Activated T-cell treated with anti-CD3 and anti-CD28 coated beads for 1 hour (primary cell): Measurements from ENCODE around the gene CLEC5A.
"Not testable (repeated sequence)": the region's sequence is repeated elsewhere in the genome, so short reads cannot be mapped to it uniquely, and the experiment has no call there.

Experiments used
- DNase-seq: peaks from one replicate; pipeline ENCODE4 v3.0.0-alpha.2; 2020; ENCODE audit warnings: low read depth

The CLEC5A gene

DNA sequence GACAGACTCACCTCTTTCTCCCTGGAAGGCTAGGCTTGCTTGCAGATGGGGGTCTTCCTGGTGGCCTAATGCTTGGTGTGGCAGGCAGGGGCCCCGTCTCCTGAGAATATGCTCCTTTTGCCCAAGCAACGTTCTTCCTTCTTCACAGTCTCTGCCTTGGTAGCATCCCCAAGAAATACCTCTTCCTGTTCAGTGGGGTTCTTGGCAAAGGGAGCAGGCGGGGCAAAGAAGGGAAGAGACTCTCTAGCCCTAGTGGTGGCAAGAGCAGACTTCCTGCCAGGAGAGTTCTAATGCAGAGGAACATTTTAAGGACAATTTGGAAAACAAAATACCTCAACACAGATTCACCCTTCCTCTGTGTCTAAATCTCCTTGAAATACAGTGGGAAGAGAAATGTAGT lies at the start of gene CLEC5A:
TSS of gene CLEC5A (minus strand) at position 179 of the 400 bp plus-strand sequence. CDS start 682 bp downstream, outside the sequence.
- no peak for DNase-seq

DNA sequence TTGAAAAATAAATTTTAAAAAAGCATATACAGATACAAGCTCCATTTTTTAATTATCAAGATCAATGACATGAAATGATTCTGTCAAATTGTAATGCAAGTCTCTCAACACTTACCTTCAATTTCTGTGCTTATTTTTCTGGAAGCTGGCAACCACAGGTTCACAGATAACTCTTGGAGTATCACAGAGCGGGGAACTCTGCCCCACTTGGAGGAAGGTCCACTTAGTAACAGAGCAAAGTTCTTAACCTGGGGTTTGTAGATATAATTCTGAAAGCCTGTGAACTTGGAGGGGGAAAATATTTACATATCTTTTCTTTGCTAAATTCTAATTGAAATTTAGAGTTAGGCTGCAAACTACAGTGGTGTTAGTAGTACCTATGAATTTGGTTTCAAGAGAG lies 46.6 kb upstream of the CLEC5A start:
- no peak for DNase-seq

DNA sequence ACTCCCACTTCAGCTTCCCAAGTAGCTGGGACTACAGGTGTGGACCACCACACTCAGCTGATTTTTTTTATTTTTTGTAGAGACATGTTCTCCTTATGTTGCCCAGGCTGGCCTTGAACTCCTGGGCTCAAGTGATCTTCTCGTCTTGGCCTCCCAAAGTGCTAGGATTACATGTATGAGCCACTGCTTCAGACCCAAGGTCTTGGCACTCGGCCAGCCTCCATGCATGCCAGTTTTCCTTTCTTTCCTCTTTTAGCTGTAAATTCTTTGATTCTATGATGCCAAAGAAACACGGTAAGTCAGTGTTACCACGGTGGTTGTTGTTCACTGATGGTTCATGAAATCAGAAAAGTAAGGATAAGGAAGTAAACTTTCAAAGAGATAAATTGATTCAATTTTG lies 45.9 kb upstream of the CLEC5A start:
- no peak for DNase-seq

DNA sequence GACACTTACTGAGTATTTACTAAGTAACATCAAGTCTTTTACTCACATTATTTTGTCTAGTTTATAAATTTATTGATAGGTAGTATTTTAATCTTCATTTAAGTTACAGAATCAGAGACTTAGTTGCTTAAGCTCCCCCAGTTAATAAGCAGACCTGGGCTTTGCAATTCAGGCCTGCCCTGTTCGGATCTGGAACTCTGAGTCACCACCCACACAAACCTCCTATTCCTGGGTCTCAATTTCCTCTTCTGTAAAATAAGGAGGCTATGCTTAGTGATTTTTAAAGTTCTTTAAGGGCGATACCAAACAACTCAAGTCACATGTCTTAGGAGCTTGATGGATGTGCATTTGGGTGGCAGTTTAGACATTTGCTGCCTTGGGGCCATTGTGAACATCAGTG lies 45.4 kb upstream of the CLEC5A start:
- no peak for DNase-seq

DNA sequence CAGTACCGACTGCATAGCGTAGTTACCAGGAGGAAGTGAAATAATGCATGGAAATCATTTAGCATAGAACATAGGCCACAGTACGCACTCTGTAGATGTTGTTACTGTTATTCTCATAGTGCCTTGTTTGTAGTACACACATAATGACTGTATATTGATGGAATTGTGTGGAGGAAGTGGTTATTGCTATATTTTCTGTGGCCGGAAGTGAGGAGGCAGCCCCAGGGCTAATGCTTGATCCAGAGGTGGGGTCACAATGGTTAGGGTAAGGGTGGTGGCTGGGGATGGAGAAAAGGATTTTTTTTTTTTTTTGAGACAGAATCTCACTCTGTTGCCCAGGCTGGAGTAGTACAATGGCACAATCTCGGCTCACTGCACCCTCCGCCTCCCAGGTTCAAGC lies 44.4 kb upstream of the CLEC5A start:
- no peak for DNase-seq

DNA sequence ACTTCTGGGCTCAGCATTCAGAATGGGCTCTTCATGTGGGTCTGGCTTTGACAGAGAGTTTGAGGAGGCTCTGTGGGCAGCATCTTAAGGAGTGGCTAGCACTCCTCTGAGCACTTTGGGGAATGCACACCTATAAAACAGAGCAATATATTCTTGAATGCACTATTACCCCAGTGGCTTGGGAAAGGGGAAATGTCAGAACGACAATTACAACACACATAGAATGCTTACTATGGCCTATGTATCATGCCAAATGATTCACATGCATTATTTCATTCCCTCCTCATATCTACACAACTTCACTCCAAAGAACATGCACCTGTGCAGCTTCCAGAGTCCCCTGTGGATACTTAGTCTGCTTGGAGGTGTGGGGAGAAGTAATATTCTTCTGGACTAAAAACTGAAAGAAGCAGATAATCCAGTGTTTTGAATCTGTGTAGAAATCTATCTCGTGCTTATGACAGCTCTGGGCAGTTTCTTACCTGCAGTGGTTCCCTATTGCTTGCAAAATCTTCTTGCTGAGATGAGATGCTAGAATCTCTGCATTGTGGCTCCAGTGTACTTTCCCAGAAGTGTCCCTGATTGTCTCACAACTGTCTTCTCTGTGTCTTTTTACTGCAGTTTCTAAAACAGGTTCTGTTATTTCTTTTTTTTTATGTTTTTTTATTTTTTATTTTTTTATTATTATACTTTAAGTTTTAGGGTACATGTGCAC lies 43.4 kb upstream of the CLEC5A start:
- DNase-seq: no peak

DNA sequence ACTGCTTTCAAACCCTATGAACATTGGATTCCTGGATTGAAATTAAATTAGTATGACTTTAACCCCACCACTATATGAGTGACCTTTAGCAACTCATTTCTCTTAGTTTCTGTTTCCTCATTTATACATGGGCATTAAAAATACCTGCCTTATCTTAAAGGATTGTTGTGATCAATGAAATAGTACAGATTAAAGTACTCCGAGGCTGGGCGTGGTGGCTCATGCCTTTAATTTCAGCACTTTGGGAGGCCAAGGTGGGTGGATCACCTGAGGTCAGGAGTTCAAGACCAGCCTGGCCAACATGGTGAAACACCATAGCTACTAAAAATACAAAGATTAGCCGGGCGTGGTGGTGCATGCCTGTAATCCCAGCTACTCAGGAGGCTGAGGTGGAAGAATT lies 41.0 kb upstream of the CLEC5A start:
- not testable (repeated sequence) for DNase-seq

DNA sequence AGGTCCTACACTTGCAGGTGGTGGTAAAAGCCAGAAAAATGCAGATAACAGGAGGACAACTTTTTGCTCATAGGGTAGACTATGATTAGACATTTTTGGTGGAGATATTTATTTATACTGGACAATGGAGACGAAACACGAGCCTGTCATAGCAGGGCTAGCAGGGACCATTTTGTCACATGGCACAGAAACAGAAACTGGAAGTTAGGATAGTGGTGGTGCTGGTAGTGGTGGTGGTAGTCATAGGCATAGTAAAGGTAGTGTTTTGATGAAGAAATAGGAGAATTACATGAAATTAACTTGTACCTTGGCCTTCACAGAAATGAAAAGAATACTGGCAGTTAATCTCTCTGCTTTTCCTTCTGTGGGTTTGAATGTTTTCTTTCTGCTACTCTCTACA lies 40.1 kb upstream of the CLEC5A start:
- DNase-seq: no peak

DNA sequence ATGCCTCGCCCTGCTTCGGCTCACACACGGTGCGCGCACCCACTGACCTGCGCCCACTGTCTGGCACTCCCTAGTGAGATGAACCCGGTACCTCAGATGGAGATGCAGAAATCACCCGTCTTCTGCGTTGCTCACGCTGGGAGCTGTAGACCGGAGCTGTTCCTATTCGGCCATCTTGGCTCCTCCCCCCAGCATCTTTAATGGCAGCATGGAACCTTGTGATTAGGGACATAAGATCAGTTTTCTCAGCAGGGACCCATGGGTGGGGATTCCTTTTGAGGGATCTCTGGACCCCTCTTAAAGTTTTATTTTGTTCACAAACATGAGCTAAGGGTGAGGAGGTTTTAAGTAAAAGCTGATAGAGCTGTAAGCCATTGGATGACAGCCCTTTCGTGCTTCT lies 39.2 kb upstream of the CLEC5A start:
- DNase-seq: not testable (repeated sequence)

DNA sequence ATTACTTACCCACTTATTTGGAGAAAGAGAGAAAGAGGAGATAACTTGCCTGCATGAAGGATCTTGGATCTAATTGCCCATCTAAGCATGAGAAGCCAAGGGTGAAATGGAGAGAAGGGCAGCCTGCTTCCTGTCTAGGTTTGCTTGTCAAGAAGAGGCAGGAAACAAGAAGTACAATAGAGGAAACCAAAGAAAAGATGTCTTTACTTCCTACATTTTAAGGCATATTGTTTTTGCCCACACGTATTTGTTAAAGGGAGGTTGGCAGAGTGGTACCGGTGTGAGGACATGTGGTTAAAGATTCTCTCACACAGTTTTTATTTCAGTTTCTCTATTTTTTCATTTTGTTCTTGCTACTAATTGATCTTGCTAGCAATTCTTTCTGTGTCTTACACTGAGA lies 32.8 kb upstream of the CLEC5A start:
- DNase-seq: no peak

DNA sequence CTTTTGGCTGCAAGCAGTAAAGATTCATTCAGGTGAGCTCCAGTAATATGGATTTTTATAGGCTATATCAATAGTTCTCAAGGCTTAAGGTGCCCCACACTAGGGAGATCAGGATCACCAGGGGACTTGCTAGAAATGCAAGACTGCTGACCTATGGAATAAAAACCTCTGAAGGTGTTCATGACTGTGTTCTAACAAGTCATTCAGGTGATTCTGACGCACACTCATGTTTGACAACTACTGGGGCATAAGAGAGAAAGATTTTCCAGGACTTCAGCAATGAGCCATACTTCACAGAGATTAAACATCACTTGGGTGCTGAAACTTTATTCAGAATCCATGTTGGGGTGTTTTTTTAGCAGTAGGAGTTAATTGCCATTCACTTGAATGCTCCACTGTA lies 31.6 kb upstream of the CLEC5A start:
- DNase-seq: no peak

DNA sequence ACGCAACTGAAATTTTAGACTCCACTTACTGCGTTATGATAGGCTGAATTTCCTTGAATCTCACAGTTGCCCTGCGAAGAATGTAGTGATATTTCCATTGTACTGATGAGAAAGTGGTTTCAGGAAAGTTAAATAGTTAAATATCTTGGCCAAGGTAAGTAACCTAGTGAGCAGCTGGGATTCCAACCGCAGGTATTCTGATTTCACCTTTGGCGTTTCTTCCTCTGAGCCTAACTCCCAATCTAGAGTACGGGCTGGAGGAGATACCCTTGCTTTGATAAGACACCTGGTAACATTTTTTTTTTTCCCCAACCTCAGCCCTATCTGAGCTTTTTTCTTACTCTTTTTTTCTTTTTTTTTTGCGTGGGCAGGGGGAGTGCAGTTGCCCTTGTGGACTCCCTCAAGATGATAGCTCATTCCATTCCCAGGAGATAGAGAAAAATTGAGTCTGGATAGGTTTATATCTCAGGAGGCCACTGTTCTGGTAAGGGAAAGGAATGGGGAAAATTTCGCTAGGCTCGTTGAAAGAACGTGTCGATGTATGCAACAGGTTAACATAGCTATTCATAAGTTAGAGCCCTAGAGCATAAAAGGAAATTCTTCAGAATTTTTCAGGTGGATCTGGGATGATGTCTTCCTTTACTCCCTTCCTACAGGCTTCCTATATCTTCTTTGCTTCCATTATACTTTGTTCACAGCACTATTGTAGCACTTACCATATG lies 29.9 kb upstream of the CLEC5A start:
- DNase-seq: no peak

DNA sequence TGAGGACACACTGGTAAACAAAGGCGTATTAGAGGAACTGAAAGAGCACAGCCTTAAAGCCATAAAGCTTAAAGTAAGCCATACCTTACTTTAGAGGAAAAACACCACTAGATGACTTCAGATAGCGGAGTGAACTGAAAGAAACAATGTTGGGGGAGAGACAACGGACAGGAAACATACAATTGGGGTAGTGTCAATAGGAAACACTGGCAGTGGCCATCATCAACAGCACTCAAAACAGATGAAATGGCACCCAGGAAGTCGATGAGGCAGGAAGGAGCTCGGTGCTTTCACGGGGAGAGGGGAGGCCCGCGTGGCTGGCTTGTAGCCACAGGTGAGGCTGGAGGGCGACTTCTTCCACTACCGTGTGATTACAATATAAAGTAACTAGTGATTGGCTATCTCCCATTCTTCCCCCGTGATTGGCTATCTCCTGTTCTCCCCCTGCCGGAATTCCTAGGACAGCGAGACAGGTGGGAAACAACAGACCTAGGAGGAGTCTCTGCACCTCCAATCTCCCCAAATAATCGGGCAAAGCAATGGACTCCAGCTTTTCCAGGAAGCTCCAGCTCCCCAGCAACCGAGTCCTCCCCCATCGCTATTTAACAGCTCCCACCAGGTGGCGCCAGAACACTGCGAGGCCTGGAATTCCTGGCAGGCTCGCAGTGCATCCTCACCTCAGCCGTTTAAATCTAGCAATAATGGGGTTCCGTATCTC lies 29.2 kb upstream of the CLEC5A start:
- DNase-seq: peak; percentile 57

DNA sequence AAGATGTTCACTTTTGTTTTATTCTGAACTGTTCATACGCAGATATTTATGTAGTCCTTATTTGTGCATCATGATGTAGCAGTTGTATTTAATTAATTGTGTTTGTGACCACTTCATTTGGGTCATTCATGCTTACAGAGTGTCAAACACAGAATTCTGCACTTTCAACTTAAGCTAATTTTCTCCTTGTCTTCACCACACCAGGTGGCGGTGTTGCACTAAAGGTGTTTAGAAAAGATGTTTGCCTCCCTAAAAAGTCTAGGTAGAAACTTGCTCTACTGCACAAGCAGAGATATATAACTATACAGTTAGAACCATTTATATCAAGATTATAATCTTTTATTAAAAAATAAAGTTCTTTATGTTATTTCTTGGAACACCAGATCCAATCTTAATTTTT lies 28.1 kb upstream of the CLEC5A start:
- DNase-seq: no peak

DNA sequence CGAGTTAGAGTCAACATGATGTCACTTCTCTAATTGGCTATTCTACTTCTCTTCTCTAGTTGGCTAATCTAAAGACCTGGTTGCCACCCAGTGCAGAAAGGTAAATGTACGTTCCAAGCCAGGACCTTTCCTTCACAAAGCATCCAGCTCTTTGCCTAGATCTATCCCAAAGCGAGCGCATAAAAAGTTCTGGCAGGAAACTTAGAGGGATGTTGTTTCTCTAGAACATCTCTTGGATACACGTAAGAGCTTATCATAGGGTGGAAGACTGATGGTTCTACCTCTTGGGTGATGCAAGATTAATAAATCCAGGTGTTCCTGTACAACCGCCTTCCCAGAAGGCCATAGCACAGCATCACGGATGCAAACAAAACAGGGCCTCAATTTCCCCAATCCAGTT lies 26.9 kb upstream of the CLEC5A start, which contains the start of gene TAS2R38:
TSS of gene TAS2R38 (minus strand) at position 101 of the 400 bp plus-strand sequence. CDS start at position 17, 84 bp downstream.
- DNase-seq: no peak

DNA sequence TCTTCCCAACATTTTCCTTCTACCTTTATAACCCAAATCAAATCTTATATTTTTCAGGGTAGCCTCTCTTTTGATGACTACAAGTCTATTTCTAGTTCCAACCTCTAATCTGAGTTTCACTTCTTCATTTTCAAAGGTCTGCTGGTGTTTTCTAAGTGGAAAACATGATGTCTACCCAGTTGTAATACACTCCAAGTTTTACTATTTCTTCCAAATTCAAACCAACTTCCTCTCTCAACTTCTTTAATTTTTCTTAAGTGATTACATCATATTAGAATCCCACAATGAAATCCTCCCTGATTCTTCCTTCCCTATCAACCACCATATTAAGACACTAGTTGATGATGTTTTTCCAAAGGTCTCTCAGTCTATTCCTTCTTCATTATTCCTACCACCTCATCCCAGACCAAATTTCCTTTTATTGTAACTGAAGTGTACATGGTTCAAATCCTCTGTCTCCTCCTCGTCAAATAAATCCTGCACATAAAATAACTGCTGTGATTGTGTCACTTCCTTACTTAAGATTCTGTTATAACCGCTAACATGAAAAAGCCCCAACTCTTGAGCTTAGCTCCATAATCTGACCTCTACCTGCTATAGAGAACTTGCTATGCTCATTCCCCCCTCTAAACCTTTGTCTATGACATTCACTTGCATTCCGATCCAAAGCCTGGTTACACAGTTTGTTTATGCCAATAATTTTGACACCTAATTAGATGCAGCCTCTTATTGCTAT lies 14.1 kb upstream of the CLEC5A start:
- DNase-seq: no peak

DNA sequence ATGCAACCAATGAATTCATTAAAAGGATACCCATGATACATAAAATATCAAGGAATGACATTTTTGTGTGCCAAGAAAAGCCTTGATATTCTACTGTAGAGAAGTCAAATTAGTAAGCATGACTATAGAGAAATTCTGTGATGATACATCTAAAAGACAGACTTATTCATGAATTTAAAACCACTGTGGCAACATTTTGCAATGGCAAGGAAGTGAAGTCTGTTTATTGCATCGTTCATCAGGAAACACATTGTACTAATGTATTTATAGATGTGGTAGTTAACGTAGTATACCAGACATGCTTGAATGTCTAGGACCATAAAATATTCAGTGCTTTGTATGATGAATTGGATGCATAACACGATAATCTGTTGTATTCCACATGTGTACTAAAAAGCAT lies 9.3 kb upstream of the CLEC5A start:
- no peak for DNase-seq

DNA sequence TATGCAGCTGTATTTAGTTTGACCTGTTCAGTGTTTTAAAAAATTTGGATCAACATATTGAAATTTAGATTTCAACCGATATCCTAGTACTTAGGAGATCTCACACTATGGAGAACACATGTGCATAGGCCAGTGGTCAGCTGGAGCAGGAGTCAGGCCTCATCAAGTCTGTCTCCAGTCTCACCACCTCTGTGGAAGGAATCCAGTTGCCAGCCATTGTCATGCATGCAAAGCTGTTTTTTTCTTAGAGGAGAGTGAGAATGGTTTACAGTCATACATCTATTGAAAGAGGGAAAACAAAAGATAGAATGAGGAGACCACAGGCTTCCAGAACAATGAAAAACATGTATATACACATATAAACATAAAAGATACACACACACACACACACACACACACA lies 7.6 kb upstream of the CLEC5A start:
- no peak for DNase-seq

DNA sequence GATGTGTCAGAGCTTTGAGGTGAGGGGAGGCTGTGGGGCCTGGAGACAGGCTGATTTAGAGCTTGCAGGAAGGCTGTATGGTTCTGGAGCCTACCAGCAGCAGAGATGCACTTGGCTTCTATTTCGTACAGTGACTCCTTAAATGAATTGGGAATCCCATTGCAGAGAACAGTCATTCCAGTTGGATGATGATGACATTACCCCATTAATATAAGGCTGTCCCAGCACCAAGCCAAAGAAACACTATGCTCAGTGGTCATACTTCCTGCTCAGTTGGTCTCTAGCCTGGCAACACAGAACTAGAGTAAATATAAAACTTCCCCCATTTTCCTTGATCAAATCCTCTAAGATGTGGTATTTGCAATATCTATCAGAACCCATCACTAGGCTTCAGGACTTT lies 5.7 kb upstream of the CLEC5A start:
- no peak for DNase-seq

DNA sequence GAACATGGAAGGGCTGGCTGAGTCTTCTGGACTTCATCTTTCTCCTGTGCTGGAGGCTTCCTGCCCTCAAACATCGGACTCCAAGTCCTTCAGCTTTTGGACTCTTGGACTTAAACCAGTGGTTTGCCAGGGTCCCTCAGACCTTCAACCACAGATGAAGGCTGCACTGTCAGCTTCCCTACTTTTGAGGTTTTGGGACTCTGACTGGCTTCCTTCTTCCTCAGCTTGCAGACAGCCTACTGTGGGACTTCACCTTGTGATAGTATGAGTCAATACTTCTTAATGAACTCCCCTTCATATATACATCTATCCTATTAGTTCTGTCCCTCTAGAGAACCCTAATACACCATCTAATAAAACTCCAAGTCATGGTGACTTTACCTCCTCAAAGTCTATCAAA lies 4.0 kb upstream of the CLEC5A start:
- no peak for DNase-seq

DNA sequence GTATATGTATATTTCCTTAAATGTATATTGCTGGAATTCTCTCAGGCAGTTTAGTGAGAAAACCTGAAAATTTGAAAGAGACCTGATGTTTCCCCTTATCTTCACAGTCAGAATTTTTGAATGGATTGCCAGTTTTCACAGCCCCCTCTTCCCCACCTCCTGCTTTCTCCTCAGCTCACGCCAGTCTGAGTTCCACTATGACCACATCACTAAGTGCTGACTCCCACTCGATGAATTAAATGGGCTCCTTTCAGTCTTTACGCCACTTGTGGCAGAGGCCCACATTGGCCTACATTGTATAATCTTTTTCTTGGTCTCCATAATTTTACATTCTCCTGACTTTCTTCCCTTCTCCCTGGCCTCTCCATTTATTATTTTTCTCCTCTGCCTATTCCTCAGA lies 3.1 kb upstream of the CLEC5A start:
- no peak for DNase-seq

DNA sequence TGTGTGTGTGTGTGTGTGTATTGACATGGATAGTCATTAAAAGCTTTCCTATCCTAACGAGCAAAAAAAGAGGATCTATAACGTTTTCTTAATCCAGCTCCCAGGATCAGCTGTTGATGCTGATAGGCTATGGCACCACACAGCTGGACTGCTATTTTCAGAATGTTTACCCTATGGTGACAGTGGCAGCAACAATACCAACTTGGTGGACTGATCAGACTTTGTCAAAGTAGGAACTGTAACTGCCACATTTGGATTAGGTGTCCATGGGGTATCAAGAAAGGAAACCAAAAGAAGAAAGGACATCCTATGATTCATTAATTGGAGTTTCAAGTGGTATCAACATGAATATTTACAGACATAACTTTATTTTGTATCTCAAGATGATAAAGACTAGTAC lies 2.7 kb upstream of the CLEC5A start:
- DNase-seq: no peak
